ENCODE results near the gene DGUOK. TPM values are rescaled to one million over a fixed set of nuclear protein-coding genes. Genes with fewer than 3 reads are reported as not detected.

The DGUOK gene
- total RNA-seq, 2 experiments from 2014 or later: 96.8 to 97.1 TPM

Other genes starting within 250 kb of the DGUOK start
- 10 to 100 TPM; 39.6 to 39.7 TPM for gene TPRKB, start 189.5 kb upstream of the DGUOK start, total RNA-seq
- gene DUSP11, start 146.8 kb upstream of the DGUOK start, total RNA-seq: 10 to 100 TPM; 30.2 to 31.0 TPM
- not detected for gene C2orf78, start 142.7 kb upstream of the DGUOK start, total RNA-seq
- gene STAMBP, start 97.9 kb upstream of the DGUOK start, total RNA-seq: 10 to 100 TPM; 72.6 to 76.4 TPM
- gene ACTG2, start 33.9 kb upstream of the DGUOK start, total RNA-seq: under 1 TPM; 0.12 to 0.27 TPM
- 10 to 100 TPM; 14.8 TPM for gene TET3, start 58.0 kb downstream of the DGUOK start, total RNA-seq
- gene BOLA3, start 221.0 kb downstream of the DGUOK start, total RNA-seq: 100 to 1,000 TPM; 148 to 154 TPM